Lung (tissue), 12 donors: Measurements from ENCODE around the gene KISS1R. TPM values are rescaled to one million over a fixed set of nuclear protein-coding genes. Genes with fewer than 3 reads are reported as not detected.

Experiments used
- ATAC-seq: fragments of 200-7000 bp; cut with Tn5 transposase; one replicate; pipeline ENCODE4 v1.9.1; 2020; ENCODE audit warnings: moderate number of reproducible peaks; ENCODE audit not compliant: insufficient read depth, low FRiP score
- DNase-seq, 3 donors: peaks; one replicate each; pipeline ENCODE4 v3.0.0-alpha.2; 2013 to 2017
- H3K27ac ChIP-seq, 2 donors: one replicate each; pipeline ENCODE4 v1.5.1; 2013; ENCODE audit warnings: mild to moderate bottlenecking in 2 of 2, moderate library complexity in 2 of 2, control low read depth in 1 of 2, inconsistent platforms in 1 of 2, low read depth in 1 of 2, low read length in 1 of 2
- H3K27me3 ChIP-seq, 3 donors: one replicate each; pipeline ENCODE4 v1.5.1; 2013; ENCODE audit warnings: low read length in 2 of 3; ENCODE audit not compliant: control insufficient read depth in 3 of 3, insufficient read depth in 3 of 3
- H3K36me3 ChIP-seq, 4 donors: one replicate each; pipeline ENCODE4 v1.5.1; 2013; ENCODE audit warnings: low read length in 4 of 4, mild to moderate bottlenecking in 1 of 4, moderate library complexity in 1 of 4; ENCODE audit not compliant: control insufficient read depth in 4 of 4, insufficient read depth in 4 of 4
- H3K4me1 ChIP-seq, 5 donors: one replicate each; pipeline ENCODE4 v1.5.1; 2013; ENCODE audit warnings: low read length in 5 of 5, mild to moderate bottlenecking in 2 of 5, moderate library complexity in 1 of 5; ENCODE audit not compliant: control insufficient read depth in 5 of 5, insufficient read depth in 5 of 5
- H3K4me3 ChIP-seq: one replicate; pipeline ENCODE4 v1.5.1; 2013; ENCODE audit warnings: mild to moderate bottlenecking, control low read depth, moderate library complexity
- H3K9ac ChIP-seq, 2 donors: one replicate each; pipeline ENCODE4 v1.5.1; 2013; ENCODE audit warnings: low read length in 2 of 2, control low read depth in 1 of 2; ENCODE audit not compliant: insufficient read depth in 1 of 2
- H3K9me3 ChIP-seq, 4 donors: one replicate each; pipeline ENCODE4 v1.5.1; 2013; ENCODE audit warnings: low read length in 3 of 4, mild to moderate bottlenecking in 1 of 4, moderate library complexity in 1 of 4; ENCODE audit not compliant: control insufficient read depth in 4 of 4, insufficient read depth in 3 of 4
- CTCF ChIP-seq: IDR thresholded peaks from 2 replicates; pipeline ENCODE4 v1.5.1; 2012; ENCODE audit warnings: mild to moderate bottlenecking; ENCODE audit errors: control extremely low read depth, extremely low read depth
- WGBS, 2 donors: extraction: QIAGEN DNeasy Blood & Tissue Kit; methylation state at CpG; one replicate each; pipeline ENCODE4 v1.1.7; 2013; 5-methylcytosine and 5-hydroxymethylcytosine counted together
- polyA plus RNA-seq, 2 donors: library from polyadenylated mRNA; stranded (reverse); fragments of 200-250 nt; gene quantifications; one replicate each; pipeline ENCODE4 v1.2.1, GENCODE V29; 2013
- total RNA-seq, 2 donors: library from RNA; depleted of rRNA in 1 of 2; stranded (reverse); fragments of >200 nt in 1 of 2; gene quantifications; one replicate each; pipeline ENCODE4 v1.2.1, GENCODE V29; 2014 to 2021
- donor health status: control.
- donor health status: control.
- donor health status: Bipolar disorder and iron deficiency.
- donor health status: healthy.
- donor health status: DM: yes; HTN: yes; CAD: no.

KISS1R gene
- total and polyA plus RNA-seq, 4 donors, result 0.13 to 0.21 TPM; not detected in 2

GRCh38 chr19:939922-940321, 22.8 kb downstream of the KISS1R start:
- no peak for ATAC-seq
- Histone ChIP-seq H3K9ac (peak overlapping the region in 1 of 2 donors; percentile 9), H3K9me3 (peaks cover 0 to 2% (median 0%) of the 10 kb centered on the region in 4 donors), H3K36me3 (peaks cover 0 to 20% (median 8%) of the 10 kb centered on the region in 4 donors), H3K27ac (peak overlapping the region in 1 of 2 donors; percentile 85), H3K4me3 (no peak overlapping the region), H3K4me1 (peaks cover 0 to 31% (median 20%) of the 10 kb centered on the region in 5 donors), H3K27me3 (no peaks in the 10 kb centered on the region)
- TF ChIP-seq CTCF, result no peak
- no peak for DNase-seq
- 96 to 97% methylated on average over 7 of the region's 7 CpGs for WGBS, 2 donors

DNA sequence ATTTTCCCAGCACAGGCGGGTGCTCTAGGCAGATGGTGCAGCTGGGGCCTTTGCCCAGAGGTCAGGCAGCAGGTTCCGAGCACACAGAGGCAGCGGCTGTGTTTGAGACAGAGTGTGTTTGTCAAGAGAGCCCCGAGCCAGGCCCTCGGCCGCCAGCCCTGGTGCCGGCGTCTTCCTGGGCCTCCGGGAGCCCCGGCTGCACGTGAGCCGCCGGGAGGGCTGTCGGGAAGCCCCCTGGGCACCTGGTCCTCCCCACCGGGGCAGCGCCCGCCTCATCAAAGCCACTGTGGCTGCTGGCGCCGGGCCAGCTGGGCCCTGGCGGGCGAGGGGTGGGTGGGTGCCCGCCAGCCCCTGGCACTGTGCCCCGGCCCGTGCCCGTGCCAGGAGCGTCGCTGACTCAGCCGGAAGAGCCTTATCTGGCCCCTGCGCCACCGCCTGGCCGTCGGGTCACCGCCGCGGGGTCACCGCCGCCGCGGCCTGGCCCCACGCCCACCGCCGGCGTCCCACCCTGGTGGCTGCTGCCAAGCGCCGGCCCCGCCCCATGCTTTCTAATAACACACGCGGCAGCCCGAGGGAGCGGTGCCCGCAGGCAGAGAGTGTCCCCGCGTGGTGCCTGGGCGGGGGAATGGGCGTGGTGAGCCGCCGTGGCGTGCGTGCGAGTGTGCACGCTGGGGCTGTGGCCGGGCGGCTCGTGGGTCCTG, 23.6 kb downstream of the KISS1R start:
- Histone ChIP-seq H3K4me1 (peaks cover 0 to 33% (median 16%) of the 10 kb centered on the region in 5 donors), H3K36me3 (peaks cover 0 to 20% (median 8%) of the 10 kb centered on the region in 4 donors), H3K9ac (peak overlapping the region in 1 of 2 donors; percentile 9), H3K4me3 (no peak overlapping the region), H3K9me3 (peaks cover 0 to 2% (median 0%) of the 10 kb centered on the region in 4 donors), H3K27ac (peak overlapping the region; percentile 73 to 85), H3K27me3 (no peaks in the 10 kb centered on the region)
- DNase-seq (peak in 2 of 3 donors; percentile 48 to 70), ATAC-seq (peak; percentile 85)
- WGBS, 2 donors, result 4 to 8% methylated on average over 41 to 64 of the region's 64 CpGs
- no peak for TF ChIP-seq CTCF

- Histone ChIP-seq H3K27ac (peak overlapping the region in 1 of 2 donors; percentile 85), H3K4me1 (peaks cover 0 to 35% (median 16%) of the 10 kb centered on the region in 5 donors), H3K9ac (no peak overlapping the region), H3K36me3 (peaks cover 0 to 20% (median 8%) of the 10 kb centered on the region in 4 donors), H3K27me3 (no peaks in the 10 kb centered on the region), H3K4me3 (no peak overlapping the region), H3K9me3 (peaks cover 0 to 2% (median 0%) of the 10 kb centered on the region in 4 donors)
- DNase-seq (no peak), ATAC-seq (no peak)
- no peak for TF ChIP-seq CTCF
- WGBS, 2 donors, result 63 to 73% methylated on average over 44 to 45 of the region's 45 CpGs
Measured at GRCh38 chr19:941292-942132, 24.4 kb downstream of the KISS1R start.
